ENCODE data around the gene HIVEP3.

- TF ChIP-seq CTCF (tag by site-specific recombination; IDR thresholded peaks at IDR 0.05) (no peak), ZBTB20 (tag by site-specific recombination; IDR thresholded peaks at IDR 0.05) (no peak), SETDB1 (IDR thresholded peaks at IDR 0.05; ENCODE audit: insufficient read length, low read length) (no peak), ZNF629 (tag by site-specific recombination; IDR thresholded peaks at IDR 0.05) (no peak), ATF2 (tag by site-specific recombination; IDR thresholded peaks at IDR 0.05; ENCODE audit: low read depth) (no peak)
- TF ChIP-seq, protein P1, sequence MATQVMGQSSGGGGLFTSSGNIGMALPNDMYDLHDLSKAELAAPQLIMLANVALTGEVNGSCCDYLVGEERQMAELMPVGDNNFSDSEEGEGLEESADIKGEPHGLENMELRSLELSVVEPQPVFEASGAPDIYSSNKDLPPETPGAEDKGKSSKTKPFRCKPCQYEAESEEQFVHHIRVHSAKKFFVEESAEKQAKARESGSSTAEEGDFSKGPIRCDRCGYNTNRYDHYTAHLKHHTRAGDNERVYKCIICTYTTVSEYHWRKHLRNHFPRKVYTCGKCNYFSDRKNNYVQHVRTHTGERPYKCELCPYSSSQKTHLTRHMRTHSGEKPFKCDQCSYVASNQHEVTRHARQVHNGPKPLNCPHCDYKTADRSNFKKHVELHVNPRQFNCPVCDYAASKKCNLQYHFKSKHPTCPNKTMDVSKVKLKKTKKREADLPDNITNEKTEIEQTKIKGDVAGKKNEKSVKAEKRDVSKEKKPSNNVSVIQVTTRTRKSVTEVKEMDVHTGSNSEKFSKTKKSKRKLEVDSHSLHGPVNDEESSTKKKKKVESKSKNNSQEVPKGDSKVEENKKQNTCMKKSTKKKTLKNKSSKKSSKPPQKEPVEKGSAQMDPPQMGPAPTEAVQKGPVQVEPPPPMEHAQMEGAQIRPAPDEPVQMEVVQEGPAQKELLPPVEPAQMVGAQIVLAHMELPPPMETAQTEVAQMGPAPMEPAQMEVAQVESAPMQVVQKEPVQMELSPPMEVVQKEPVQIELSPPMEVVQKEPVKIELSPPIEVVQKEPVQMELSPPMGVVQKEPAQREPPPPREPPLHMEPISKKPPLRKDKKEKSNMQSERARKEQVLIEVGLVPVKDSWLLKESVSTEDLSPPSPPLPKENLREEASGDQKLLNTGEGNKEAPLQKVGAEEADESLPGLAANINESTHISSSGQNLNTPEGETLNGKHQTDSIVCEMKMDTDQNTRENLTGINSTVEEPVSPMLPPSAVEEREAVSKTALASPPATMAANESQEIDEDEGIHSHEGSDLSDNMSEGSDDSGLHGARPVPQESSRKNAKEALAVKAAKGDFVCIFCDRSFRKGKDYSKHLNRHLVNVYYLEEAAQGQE (tag by site-specific recombination; IDR thresholded peaks at IDR 0.05) = no peak
Observed at GRCh38 chr1:41621256-41621655, 297.5 kb downstream of the HIVEP3 start.

Measured in HEK293 (cell line).